ENCODE results near the gene KIF20B.
"Not testable (repeated sequence)": the region's sequence is repeated elsewhere in the genome, so short reads cannot be mapped to it uniquely, and the experiment has no call there.

Gene KIF20B

DNA sequence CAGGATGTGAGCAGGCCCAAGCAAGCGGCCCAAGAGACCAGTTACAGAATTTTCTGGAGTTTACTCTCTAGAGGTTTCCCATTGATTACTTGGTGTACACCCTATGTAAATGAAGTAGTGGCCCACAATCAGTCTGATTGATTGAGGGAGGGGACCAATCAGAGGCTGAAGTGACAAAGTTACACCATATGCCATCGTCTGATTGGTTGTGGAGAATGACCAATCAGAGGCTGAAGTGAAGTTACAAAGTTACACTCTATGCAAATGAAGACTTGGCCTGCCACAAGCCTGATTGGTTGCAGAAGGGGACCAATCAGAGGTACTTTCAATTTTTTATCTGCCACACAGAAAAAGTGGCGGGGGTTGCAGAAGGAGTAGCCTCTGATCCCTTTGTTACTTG lies 83.7 kb downstream of the KIF20B start:
- DNase-seq (ENCODE audit: low spot score): no peak

DNA sequence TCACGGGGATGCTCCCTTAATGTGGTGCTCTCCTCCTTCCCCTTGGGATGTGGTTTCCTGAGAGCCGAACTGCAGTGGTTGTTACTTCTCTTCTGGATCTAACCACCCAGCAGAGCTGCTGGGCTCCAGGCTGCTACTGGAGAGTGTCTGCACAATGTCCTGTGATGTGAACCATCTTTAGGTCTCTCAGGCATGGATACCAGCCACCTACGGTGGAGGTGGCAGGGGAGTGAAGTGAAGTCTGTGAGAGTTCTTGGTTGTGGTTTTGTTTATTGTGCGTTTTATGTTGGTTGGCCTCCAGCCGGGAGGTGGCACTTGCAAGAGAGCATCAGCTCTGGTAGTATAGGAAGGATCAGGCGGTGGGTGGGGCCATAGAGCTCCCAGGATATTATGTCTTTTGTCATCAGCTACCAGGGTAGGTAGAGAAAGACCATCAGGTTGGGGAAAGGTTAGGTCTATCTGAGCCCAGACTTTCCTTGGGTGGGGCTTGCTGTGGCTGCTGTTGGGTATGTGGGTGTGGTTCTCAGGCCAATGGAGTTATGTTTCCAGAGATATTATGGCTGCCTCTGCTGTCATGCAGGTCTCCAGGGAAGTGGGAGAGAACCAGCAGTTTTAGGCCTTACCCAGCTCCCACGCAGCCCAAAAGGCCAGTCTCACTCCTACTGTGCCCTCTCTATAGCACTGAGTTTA lies 87.9 kb downstream of the KIF20B start:
- no peak for DNase-seq (ENCODE audit: low spot score)

DNA sequence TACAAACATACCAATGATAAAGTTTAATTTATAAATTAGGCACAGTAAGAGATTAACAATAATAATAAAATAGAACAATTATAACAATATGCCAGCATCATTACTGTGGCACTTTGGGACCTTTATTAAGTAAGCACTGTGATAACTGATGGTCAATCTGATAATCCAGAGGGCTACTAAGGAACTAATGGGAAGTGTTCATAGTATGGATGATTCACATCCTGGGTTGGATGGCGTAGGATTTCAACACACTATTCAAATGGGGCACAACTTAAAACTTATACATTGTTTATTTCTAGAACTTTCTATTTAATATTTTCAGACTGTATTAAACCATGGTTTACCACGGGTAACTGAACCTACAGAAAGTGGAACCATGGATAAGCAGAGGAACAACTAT lies 90.8 kb downstream of the KIF20B start:
- DNase-seq (ENCODE audit: low spot score): no peak

DNA sequence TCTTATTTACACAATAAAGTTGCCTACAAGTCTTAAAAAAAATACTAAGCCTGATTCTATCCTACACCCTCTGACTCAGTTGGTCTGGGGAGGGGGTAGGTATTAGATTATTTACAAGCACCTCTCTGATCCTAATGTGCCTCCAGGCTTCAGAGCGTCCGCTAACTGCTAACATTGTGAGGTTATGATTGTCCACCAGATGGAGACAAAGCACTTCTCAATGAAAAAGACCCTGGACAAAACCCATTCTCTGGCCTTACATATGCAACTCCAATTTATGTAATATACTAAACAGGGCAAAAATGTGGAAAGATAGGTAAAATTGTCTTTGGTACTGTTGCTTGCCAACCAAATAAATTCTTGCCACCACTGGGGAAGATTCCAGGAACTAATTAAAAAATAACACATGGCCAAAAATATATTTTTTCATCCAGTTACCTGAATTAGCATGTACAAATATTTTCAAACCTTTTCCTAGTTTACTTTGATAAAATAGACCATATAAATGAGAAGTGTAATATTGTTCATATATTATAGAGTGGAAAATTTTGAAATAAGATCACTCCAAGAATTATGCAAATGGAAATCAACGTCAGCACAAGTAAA lies 92.4 kb downstream of the KIF20B start:
- DNase-seq (ENCODE audit: low spot score): no peak

DNA sequence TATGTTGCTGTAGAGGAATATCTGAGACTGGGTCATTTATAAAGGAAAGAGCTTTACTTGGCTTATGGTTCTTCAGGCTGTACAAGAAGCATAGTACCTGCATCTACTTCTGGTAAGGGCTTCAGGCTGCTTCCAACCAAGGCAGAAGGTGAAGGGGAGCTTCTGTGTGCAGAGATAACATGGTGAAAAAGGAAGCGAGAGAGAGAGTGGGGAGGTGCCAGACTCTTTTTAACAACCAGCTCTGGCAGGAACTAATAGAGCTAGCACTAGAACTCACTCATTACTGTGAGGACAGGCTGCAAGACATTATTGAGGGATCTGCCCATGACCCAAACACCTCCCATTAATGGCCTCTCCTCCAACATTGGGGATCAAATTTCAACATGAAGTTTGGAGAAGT lies 94.5 kb downstream of the KIF20B start:
- no peak for DNase-seq (ENCODE audit: low spot score)

DNA sequence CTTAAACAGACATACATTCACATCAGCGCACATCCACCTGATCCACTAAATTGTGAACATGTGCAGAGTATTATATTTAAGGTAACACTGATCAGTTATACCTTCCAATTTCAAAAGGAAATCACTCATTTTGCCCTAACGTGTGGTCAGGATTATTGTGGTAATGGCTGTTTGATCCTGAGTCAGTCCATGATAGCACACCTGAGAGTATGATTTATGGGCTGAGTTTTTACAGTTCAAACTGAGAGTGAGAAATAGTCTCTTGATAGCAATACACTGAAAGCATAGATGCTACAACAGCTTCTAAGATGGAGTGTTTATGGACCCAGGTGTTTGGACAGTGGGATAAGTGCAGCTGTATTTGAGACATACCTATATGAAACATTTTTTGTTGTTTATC lies 96.7 kb downstream of the KIF20B start:
- DNase-seq (ENCODE audit: low spot score): no peak

DNA sequence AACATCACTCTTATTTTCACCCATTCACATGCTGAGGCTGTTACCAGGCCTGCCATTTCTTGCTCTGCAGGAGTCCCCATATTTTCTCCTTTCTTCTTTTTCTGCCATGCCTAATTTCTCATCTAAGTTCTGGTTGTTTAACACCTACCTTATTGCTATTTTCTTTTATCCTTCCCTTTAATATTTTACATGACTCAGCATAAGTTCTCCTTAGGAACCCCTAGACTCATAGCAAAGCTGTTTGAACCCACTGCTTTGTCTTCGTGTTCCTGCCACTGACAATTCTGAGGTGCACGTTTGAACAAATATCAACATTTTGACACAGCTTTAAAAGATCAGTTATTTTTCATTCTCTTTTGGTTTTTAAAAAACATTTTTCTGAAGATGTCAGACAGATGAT lies 98.2 kb downstream of the KIF20B start:
- no peak for DNase-seq (ENCODE audit: low spot score)

DNA sequence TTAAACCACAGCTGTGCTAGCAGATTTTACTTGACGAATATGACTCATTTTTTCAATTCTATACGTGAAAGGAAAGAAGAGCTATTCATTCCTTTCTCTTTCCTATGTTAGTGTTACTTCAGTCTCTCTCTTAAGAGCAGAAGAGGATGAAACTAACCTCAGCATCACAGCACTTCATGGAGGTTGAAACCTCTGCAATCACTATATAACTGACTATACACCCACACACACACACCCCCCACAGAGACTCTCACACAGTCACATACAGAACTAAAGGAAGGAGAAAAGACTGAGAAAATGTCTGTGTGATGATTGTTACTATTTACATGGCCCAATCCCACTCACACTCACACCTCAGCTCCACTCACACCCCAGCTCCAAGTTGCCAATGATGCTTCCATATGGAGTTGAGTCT lies 104.2 kb downstream of the KIF20B start:
- no peak for DNase-seq (ENCODE audit: low spot score)

DNA sequence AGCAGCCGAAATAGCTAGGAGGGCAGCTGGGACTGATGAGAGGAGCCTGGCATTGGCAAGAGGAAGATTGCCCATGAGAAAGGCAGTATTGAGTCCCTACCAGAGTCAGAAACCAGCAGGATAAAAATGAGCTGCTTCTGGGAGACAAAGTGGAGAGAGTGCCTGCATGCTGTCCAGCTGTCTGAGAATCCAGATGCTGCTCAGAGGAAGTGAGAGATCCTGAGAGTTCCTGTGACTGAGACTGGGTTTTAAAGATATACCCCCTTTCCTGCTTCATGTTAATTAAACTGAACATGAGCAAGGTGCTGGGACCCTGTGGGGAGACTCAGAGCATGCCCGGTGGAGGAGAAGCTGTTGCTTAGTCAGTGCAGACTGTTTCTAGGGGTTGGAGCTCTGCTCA lies 107.5 kb downstream of the KIF20B start:
- DNase-seq (ENCODE audit: low spot score): no peak

DNA sequence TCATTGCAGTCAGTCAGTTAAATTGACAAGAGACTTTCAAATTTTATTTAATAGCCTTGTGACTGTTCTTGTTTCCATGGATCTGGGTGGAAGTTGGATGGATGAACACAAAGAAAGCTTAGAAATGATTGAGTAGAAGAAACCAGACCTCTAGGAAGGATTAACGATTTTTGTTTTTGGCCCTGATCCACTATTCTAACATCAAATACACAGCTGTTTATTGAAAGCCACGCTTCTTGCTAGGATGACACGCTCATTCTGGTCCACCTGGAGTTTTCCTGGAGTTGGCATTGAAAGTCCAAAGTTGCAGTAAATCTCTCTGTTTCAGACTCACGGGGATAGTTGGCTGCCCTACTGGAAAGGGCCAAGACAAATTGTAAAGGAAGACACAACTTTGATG lies 108.4 kb downstream of the KIF20B start:
- DNase-seq (ENCODE audit: low spot score): no peak

DNA sequence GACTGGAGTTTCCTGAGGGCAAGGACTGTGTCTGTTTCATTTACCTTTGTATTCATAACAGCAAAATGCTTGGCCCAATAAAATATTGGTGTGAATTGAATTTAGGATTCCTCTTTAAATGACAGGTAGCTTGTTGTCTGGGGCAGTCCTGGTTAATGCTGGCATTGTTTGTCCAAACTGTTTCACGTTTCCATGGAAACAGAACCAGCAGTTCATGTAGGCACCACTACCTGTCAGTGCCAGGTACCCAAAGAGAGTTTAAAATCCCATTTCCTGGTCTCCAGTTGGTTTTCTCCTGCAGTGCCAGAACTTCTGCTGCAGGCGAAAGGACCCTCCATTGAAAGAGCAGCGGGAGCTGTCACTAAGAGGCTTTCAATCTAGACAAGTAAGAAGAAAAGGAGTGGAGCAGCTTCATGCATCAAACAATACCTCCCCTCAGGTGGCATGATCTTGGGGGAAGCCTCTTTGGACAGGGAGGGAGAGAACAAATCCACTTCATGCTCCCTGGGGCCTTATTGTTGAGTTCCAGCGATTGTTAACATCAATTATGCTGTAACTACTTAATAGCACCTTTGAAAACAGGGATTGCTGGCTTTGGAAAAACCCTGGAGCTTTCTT lies 109.6 kb downstream of the KIF20B start:
- DNase-seq (ENCODE audit: low spot score): no peak

DNA sequence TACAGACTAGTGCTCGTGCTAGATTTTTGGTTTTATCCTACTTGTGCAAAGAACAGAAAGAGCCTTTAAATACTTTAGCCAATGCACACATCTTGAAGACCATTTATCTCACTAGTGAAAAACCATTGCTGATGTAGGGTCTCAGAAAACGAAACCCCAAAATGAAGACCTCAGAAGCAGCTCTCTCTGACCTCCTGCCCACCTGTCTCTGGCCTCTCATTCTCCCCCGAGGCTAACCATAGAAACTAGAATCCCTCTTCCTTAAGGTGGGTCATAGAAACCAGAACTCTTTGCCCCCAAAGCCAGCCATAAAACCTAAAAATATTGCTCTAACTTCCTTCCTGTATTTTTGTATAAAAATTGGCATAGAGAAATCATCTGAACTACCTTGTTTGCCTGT lies 112.2 kb downstream of the KIF20B start:
- no peak for DNase-seq (ENCODE audit: low spot score)

DNA sequence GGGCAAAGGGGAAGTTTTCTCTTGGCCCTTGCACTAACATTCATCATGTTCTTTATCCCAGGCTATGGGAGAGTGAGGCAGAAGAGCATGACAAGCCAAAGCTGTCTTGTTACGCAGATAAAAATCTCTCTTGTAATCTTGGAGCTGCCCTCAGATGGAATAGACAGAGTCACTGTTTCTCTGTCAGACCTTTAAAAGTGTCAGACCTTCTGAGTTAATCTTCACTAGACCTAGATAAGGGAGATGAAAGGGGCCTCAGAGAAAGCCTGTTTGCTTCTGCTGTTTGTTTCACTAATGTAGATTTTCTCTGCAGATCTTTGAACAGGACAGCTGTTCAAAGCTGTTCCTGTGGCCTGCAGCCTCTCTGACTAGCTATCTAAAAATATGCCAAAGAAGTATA lies 112.9 kb downstream of the KIF20B start:
- no peak for DNase-seq (ENCODE audit: low spot score)

DNA sequence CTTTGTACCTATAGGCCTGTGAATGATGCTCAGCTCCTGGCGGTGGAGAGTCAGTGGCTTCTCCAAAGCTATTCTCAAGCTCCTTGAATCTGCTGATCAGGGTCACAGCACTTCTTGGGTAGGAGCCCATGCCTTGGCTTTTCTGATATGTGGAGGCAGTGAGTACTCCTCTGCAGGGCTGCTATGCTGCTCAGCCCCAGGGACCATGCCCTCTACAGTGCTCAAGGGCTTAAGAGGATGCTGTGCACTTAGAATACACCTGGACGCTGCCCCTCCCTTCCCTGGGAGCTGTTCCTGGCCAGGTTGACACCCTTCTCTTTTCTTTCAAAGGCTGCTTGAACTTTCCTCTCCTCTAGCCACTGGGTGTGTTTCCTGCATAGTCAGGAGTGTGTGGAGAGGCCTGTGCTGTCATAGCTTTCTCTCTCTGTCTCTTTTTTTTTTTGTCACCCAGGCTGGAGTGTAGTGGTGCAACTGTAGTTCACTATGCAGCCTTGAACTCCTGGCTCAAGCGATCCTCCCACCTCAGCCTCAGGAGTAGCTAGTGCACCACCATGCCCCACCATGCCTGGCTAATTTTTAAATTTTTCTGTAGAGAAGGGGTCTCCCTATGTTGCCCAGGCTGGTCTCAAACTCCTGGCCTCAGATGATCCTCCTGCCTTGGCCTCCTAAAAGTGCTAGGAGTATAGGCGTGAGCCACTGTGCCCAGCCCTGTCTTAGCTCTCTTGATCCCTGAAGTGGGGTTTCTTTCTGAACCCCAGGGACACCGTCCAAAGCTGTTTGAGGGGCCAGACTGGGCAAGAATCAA lies 113.9 kb downstream of the KIF20B start:
- no peak for DNase-seq (ENCODE audit: low spot score)

DNA sequence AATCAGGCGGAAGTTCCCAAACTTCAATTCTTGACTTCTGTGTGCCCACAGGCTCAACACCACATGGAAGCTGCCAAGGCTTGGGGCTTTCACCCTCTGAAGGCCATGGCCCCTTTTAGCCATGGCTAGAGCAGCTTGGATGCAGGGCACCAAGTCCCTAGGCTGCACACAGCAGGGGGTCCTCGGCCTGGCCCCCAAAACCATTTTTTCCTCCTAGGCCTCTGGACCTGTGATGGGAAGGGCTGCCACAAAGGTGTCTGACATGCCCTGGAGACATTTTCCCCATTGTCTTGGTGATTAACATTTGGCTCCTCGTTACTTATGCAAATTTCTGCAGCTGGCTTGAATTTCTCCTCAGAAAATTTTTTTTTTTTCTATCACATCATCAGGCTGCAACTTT lies 117.6 kb downstream of the KIF20B start:
- DNase-seq (ENCODE audit: low spot score): not testable (repeated sequence)
